OCI-LY1 (cell line): ENCODE measurements around the gene CRYL1.
"Not testable (repeated sequence)": the region's sequence is repeated elsewhere in the genome, so short reads cannot be mapped to it uniquely, and the experiment has no call there.

Experiments
- H2AFZ ChIP-seq: fragments of 200-600 bp; sonication (generic), shearing (Covaris generic); 2 replicates; pipeline ENCODE4 v1.6.0; 2014; ENCODE audit warnings: antibody characterized with exemption, mild to moderate bottlenecking, low read length
- H3F3A ChIP-seq: fragments of 200-600 bp; sonication (generic), shearing (Covaris generic); 2 replicates; pipeline ENCODE4 v1.6.0; 2014; ENCODE audit warnings: mild to moderate bottlenecking, antibody characterized with exemption, low read length, moderate library complexity; ENCODE audit not compliant: insufficient read depth
- H3K27ac ChIP-seq: fragments of 200-600 bp; sonication (generic); 2 replicates; pipeline ENCODE4 v1.5.1; 2014; ENCODE audit warnings: low read length, mixed run types, mild to moderate bottlenecking, low read depth; ENCODE audit not compliant: poor library complexity, severe bottlenecking
- H3K27me3 ChIP-seq: fragments of 200-600 bp; sonication (generic); 2 replicates; pipeline ENCODE4 v1.6.0; 2014; ENCODE audit warnings: antibody characterized with exemption, mild to moderate bottlenecking, low read length, moderate library complexity; ENCODE audit not compliant: insufficient read depth
- H3K36me3 ChIP-seq: fragments of 200-600 bp; sonication (generic); 2 replicates; pipeline ENCODE4 v1.6.1; 2014; ENCODE audit warnings: mild to moderate bottlenecking, antibody characterized with exemption, low read length, moderate library complexity, mixed read lengths; ENCODE audit not compliant: insufficient read depth
- H3K4me1 ChIP-seq: fragments of 200-600 bp; sonication (generic); 2 replicates; pipeline ENCODE4 v1.5.1; 2014; ENCODE audit warnings: mild to moderate bottlenecking, low read length, moderate library complexity; ENCODE audit not compliant: insufficient read depth, severe bottlenecking
- H3K4me2 ChIP-seq: fragments of 200-600 bp; sonication (generic), shearing (Covaris generic); 2 replicates; pipeline ENCODE4 v1.6.1; 2014; ENCODE audit warnings: low read length
- H3K4me3 ChIP-seq: fragments of 200-600 bp; sonication (generic); 2 replicates; pipeline ENCODE4 v1.5.1; 2014; ENCODE audit warnings: low read length, low read depth, mild to moderate bottlenecking, mixed read lengths; ENCODE audit not compliant: poor library complexity, severe bottlenecking
- H3K79me2 ChIP-seq: fragments of 200-600 bp; shearing (Covaris generic); 2 replicates; pipeline ENCODE4 v1.6.1; 2016; ENCODE audit warnings: mixed run types, low read length, mixed read lengths; ENCODE audit not compliant: insufficient read depth
- H3K9ac ChIP-seq: fragments of 200-600 bp; sonication (generic), shearing (Covaris generic); 2 replicates; pipeline ENCODE4 v1.6.1; 2014; ENCODE audit warnings: mild to moderate bottlenecking, low read length, mixed read lengths
- H3K9me2 ChIP-seq: fragments of 200-600 bp; sonication (generic), shearing (Covaris generic); 2 replicates; pipeline ENCODE4 v1.6.1; 2014; ENCODE audit warnings: low read depth, mild to moderate bottlenecking, low read length, mixed read lengths
- H3K9me3 ChIP-seq: fragments of 200-600 bp; shearing (Covaris generic); 2 replicates; pipeline ENCODE4 v1.6.1; 2014; ENCODE audit warnings: low read length, mixed read lengths
- H4K20me1 ChIP-seq: fragments of 200-600 bp; sonication (generic), shearing (Covaris generic); 2 replicates; pipeline ENCODE4 v1.6.0; 2016; ENCODE audit warnings: mild to moderate bottlenecking, low read length; ENCODE audit not compliant: insufficient read depth
- EZH2 ChIP-seq: fragments of 200-600 bp; sonication (generic), shearing (Covaris generic); IDR thresholded peaks from 2 replicates; pipeline ENCODE4 v1.8.0; 2017; ENCODE audit warnings: borderline replicate concordance, mixed run types, mild to moderate bottlenecking, antibody characterized with exemption, low read length, moderate library complexity, mixed read lengths
- TF ChIP-seq, protein P1 (sequence below): fragments of 200-600 bp; sonication (generic), shearing (Covaris generic); IDR thresholded peaks from 2 replicates; pipeline ENCODE4 v1.5.1; 2017; ENCODE audit warnings: mild to moderate bottlenecking, antibody characterized with exemption, low read length, moderate library complexity, mixed read lengths

Gene CRYL1

DNA sequence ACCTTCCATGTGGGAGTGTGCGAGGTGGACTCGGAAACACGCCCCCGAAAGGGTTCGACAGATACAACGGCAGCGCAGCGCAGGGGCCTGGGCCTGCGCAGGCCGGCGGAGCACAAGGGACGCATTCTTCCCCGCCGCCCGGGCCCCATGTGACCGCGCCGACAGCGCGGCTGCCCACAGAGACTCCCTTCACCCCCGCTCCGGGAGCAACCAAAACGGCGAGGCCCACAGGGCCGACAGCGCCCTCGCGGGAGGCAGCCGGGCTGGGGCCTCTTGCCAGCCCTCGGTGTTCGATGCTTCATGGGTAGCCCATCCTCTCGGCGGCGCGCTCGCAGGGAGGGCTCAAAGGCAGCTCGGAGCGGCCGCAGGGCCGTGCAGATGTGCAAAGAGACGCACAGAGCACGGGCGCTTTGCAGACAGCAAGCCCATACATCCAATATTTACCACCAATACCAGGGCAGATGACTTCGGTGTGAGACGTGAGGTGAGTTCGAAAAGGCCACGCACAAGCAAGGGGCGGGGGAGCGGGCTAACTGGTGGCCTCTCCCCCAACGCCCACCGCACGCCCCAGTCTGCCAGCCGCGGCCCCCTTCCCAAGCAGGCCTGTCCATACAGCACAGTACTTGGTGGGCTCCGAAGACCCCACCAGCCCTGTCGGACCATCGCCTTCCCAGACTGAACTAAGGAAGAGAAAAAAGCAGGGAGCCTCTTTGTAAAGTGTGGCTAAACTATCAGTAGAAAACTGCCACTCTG, 89.9 kb downstream of the CRYL1 start:
- no peak overlapping the region for H3K4me2 ChIP-seq
- H3K27me3 ChIP-seq: no peaks in the 10 kb centered on the region
- no peaks in the 10 kb centered on the region for H3K36me3 ChIP-seq
- no peak overlapping the region for H3K4me3 ChIP-seq
- no peak overlapping the region for H2AFZ ChIP-seq
- no peaks in the 10 kb centered on the region for H3F3A ChIP-seq
- H3K9me2 ChIP-seq: no peaks in the 10 kb centered on the region
- TF ChIP-seq, protein P1, sequence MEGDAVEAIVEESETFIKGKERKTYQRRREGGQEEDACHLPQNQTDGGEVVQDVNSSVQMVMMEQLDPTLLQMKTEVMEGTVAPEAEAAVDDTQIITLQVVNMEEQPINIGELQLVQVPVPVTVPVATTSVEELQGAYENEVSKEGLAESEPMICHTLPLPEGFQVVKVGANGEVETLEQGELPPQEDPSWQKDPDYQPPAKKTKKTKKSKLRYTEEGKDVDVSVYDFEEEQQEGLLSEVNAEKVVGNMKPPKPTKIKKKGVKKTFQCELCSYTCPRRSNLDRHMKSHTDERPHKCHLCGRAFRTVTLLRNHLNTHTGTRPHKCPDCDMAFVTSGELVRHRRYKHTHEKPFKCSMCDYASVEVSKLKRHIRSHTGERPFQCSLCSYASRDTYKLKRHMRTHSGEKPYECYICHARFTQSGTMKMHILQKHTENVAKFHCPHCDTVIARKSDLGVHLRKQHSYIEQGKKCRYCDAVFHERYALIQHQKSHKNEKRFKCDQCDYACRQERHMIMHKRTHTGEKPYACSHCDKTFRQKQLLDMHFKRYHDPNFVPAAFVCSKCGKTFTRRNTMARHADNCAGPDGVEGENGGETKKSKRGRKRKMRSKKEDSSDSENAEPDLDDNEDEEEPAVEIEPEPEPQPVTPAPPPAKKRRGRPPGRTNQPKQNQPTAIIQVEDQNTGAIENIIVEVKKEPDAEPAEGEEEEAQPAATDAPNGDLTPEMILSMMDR: no peak
- TF ChIP-seq EZH2: no peak
- H3K9ac ChIP-seq: no peak overlapping the region
- H3K79me2 ChIP-seq: no peaks in the 10 kb centered on the region
- H4K20me1 ChIP-seq: no peaks in the 10 kb centered on the region
- H3K27ac ChIP-seq: no peak overlapping the region
- no peaks in the 10 kb centered on the region for H3K9me3 ChIP-seq
- H3K4me1 ChIP-seq: no peaks in the 10 kb centered on the region

DNA sequence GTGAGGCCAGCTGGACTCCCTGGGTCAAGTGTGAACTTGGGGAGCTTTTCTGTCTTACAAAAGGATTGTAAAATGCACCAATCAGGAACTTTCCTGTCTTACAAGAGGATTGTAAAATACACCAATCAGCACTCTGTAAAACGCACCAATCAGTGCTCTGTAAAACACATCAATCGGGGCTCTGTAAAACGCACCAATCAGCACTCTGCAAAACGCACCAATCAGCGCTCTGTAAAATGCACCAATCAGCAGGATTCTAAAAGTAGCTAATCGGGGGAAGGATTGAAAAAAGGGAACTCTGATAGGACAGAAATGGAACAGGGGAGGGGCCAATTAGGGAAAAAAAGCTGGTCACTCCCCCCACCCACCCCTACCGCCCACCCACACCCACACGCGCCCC, 91.4 kb downstream of the CRYL1 start:
- not testable (repeated sequence) for H3K36me3 ChIP-seq, H3K4me1 ChIP-seq, H3K9ac ChIP-seq, H2AFZ ChIP-seq, H3K9me2 ChIP-seq, H3K27me3 ChIP-seq, H3K27ac ChIP-seq, H4K20me1 ChIP-seq, H3F3A ChIP-seq, H3K79me2 ChIP-seq, H3K4me3 ChIP-seq, H3K9me3 ChIP-seq, H3K4me2 ChIP-seq

DNA sequence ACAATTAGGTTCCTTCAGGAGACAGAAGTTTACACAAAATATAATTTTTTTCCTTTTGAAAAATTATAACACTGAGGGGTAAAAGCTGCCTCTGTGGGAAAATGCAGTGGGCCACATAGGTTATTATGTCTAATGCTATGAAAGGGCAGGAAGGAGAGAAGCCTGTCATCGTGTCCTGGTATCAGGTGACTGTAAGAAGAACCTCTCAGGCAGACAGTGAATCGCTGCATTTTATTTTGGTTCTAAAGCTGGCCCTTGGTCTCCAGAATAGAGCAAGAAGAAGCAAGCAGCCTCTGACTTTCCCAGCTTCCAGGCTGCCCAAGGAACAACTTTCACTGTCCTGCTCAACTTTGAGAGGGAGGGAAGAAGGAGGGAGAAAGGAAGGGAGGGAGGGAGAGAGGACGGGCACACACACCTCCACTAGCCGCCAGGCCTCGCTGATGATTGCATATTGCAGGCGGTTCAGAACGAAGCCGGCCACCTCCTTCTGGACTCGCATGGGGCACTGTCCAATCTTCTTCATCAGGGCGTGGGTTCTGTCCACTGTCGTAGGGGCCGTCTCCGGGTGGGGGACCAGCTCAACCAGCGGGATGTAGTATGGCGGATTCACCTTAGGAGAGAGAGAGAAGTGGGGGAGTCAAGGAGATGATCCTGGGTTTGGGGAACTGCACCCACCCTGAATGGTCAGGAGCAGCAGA, 93.8 kb downstream of the CRYL1 start:
- Histone ChIP-seq H2AFZ (no peak overlapping the region), H3K27me3 (no peaks in the 10 kb centered on the region), H3K9me2 (no peaks in the 10 kb centered on the region), H3F3A (no peaks in the 10 kb centered on the region), H3K79me2 (no peaks in the 10 kb centered on the region), H3K4me1 (no peaks in the 10 kb centered on the region), H3K36me3 (no peaks in the 10 kb centered on the region), H3K4me2 (no peak overlapping the region), H4K20me1 (no peaks in the 10 kb centered on the region), H3K9me3 (no peaks in the 10 kb centered on the region), H3K9ac (no peak overlapping the region), H3K27ac (no peak overlapping the region), H3K4me3 (no peak overlapping the region)
- TF ChIP-seq EZH2: no peak
- TF ChIP-seq, protein P1: no peak

DNA sequence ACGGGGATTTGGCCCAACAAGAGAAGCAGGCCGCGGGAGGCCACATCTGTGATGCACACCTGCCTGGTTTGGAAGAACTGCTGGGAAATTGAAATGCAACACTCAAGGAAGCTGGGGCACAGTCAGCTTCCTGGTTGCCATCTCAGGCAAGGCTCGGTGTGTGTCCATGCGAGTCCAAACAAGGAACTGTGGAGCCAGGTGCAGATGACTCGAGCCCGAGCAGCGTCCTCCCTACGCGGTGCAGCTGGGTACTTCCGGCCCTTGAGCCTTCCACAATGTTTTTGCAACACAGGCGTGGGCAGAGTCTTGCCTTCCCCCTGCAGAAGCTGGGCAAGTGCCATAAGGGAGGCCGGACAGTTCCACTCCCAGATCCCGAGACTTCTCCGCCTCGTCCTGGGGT, 94.6 kb downstream of the CRYL1 start:
- Histone ChIP-seq H3K9me2 (no peaks in the 10 kb centered on the region), H4K20me1 (no peaks in the 10 kb centered on the region), H3K27ac (no peak overlapping the region), H3K27me3 (no peaks in the 10 kb centered on the region), H3K9me3 (no peaks in the 10 kb centered on the region), H3K36me3 (no peaks in the 10 kb centered on the region), H3K4me3 (no peak overlapping the region), H3K4me2 (no peak overlapping the region), H3F3A (no peaks in the 10 kb centered on the region), H3K4me1 (no peaks in the 10 kb centered on the region), H3K79me2 (no peaks in the 10 kb centered on the region), H3K9ac (no peak overlapping the region), H2AFZ (no peak overlapping the region)
- TF ChIP-seq, protein P1: no peak
- TF ChIP-seq EZH2: no peak
